Adrenal gland (tissue), 5 donors: ENCODE data around the gene SIL1.

Source experiments
- POLR2A ChIP-seq, 2 donors: fragments of 450-650 bp; IDR thresholded peaks; one replicate each; pipeline ENCODE4 v1.6.1; 2017; ENCODE audit warnings: antibody characterized with exemption in 2 of 2, mild to moderate bottlenecking in 2 of 2, moderate library complexity in 1 of 2
- TF ChIP-seq, protein P1 (sequence below), 6 experiments: fragments of 450-650 bp in 4 of 6; fragments of 200-600 bp in 2 of 6; sonication (generic) in 1 of 6; IDR thresholded peaks; 1 replicate in 5 of 6; 2 replicates in 1 of 6; pipeline versions ENCODE4 v1.5.1 to v1.8.0; 2016 to 2021; ENCODE audit warnings: antibody characterized with exemption in 6 of 6, mild to moderate bottlenecking in 2 of 6, moderate library complexity in 1 of 6
- donor health status: DM: no; HTN: no; CAD: no.

DNA sequence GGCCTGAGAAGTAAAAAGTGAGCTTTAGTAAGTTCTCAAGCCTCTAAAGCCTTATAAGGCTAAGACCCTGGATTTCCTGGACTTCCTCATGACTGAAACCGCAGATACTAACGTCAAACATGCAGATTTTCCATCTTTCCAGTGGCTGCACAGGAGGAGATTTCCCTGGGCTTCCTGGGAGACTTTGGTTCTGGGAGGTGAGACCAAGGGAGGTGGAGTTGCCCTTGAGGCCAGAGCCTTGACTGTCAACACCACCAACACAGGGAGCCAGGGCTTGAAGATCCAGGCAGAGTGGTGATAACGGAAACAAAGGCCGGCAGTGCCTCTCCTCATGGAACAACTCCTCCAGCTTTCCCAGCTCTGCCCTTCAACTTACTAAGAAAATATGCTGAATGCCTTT, 178.3 kb downstream of the SIL1 start:
- TF ChIP-seq, protein P1, sequence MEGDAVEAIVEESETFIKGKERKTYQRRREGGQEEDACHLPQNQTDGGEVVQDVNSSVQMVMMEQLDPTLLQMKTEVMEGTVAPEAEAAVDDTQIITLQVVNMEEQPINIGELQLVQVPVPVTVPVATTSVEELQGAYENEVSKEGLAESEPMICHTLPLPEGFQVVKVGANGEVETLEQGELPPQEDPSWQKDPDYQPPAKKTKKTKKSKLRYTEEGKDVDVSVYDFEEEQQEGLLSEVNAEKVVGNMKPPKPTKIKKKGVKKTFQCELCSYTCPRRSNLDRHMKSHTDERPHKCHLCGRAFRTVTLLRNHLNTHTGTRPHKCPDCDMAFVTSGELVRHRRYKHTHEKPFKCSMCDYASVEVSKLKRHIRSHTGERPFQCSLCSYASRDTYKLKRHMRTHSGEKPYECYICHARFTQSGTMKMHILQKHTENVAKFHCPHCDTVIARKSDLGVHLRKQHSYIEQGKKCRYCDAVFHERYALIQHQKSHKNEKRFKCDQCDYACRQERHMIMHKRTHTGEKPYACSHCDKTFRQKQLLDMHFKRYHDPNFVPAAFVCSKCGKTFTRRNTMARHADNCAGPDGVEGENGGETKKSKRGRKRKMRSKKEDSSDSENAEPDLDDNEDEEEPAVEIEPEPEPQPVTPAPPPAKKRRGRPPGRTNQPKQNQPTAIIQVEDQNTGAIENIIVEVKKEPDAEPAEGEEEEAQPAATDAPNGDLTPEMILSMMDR (IDR thresholded peaks at IDR 0.05): no peak
- TF ChIP-seq POLR2A (IDR thresholded peaks at IDR 0.05): no peak
